Spleen (tissue), 7 donors: ENCODE data around the gene SLIT1.

Source experiments
- CTCF ChIP-seq, 11 experiments: fragments of 200-600 bp in 7 of 11; fragments of 450-650 bp in 4 of 11; sonication (generic) in 4 of 11; IDR thresholded peaks in 8 of 11; conservative IDR thresholded peaks in 3 of 11; 1 replicate in 7 of 11; 2 replicates in 4 of 11; pipeline versions ENCODE4 v1.4.0 to v1.8.0; 2016 to 2021; ENCODE audit warnings: antibody characterized with exemption in 11 of 11, inconsistent platforms in 4 of 11, mild to moderate bottlenecking in 1 of 11
- POLR2A ChIP-seq, 3 donors: fragments of 450-650 bp; IDR thresholded peaks; one replicate each; pipeline ENCODE4 v1.5.1; 2017; ENCODE audit warnings: antibody characterized with exemption in 3 of 3, mild to moderate bottlenecking in 1 of 3
- POLR2AphosphoS5 ChIP-seq, 3 donors: sonication (generic); formaldehyde crosslinking; IDR thresholded peaks; one replicate each; pipeline ENCODE4 v1.5.1; 2017; ENCODE audit warnings: antibody characterized with exemption in 3 of 3
- donor health status: DM: no; HTN: no; CAD: no; lungs with moderate emphysema.
- donor health status: DM: no; HTN: no; CAD: no.
- donor health status: DM: no; HTN: no; CAD: no.

GRCh38 chr10:97087296-97087695 lies 98.5 kb downstream of the SLIT1 start:
- no peak for TF ChIP-seq CTCF (IDR thresholded peaks at IDR 0.05 in 8 of 11, conservative IDR thresholded peaks at IDR 0.05 in 3 of 11)
- no peak for TF ChIP-seq POLR2A (IDR thresholded peaks at IDR 0.05)
- TF ChIP-seq POLR2AphosphoS5 (IDR thresholded peaks at IDR 0.05) = no peak
